ENCODE results near the gene PACSIN2. TPM values are rescaled to one million over a fixed set of nuclear protein-coding genes. Genes with fewer than 3 reads are reported as not detected.

PACSIN2 gene
- total and polyA plus RNA-seq, 10 of the 15 experiments (the other 5 are each of a cell fraction or from before 2014, with no cell fraction given), result 0.93 to 78.7 (median 46.8) TPM

DNA sequence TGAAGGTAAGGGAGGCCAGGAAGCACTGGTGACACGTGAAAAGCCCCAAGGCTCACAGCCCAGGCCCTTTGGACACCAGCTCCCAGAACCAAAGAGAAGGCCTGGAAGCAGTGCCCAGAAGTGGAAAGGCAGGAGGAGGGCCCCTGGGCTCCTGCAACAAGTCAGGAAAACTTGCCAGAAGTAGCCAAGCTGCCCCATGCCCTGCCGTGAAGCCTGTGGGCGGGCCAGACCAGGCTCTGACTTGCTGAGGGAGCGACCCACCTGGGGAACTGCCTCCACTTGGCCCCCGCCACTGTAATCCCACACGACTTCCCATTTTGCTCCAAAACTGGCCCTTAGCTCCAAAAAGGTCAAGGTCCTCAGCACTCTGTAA is 106.6 kb downstream of the PACSIN2 start:
- BruUV-seq (replicated peaks), result no TSS peak
- ATAC-seq, result no peak
- peaks cover 25 to 39% of the 10 kb centered on the region in 2 experiments; a peak in 3 of 4 replicates for H3K36me3 ChIP-seq (ENCODE audit: control insufficient read depth in 2 of 2, insufficient read depth in 2 of 2, low read length in 1 of 2)
- H2AFZ ChIP-seq (ENCODE audit: control insufficient read depth, low read depth, low read length), result no peak overlapping the region
- H3K27ac ChIP-seq (ENCODE audit: control insufficient read depth, insufficient read depth), result no peak overlapping the region
- 73% methylated on average over 6 of the region's 6 CpGs for WGBS (ENCODE audit: insufficient coverage, insufficient replicate concordance, low lambda C conversion rate, missing lambda C conversion rate)
- no peaks in the 10 kb centered on the region for H3K27me3 ChIP-seq (replicated peaks in 1 of 2; ENCODE audit: control insufficient read depth in 2 of 2, insufficient read depth in 2 of 2, low read length in 1 of 2)
- no peaks in the 10 kb centered on the region; the same call in 1 of the 2 replicates for H4K20me1 ChIP-seq (ENCODE audit: control insufficient read depth, insufficient read depth)
- H3K4me1 ChIP-seq (ENCODE audit: control insufficient read depth, insufficient read depth, low read length), result no peaks in the 10 kb centered on the region; the same call in 1 of the 2 replicates
- no peak overlapping the region for H3K4me2 ChIP-seq (ENCODE audit: control insufficient read depth, insufficient read depth)
- RAD21 ChIA-PET (ENCODE audit: unreplicated experiment), result no interaction called here
- H3K9ac ChIP-seq (ENCODE audit: control insufficient read depth, insufficient read depth, low read length), result no peak overlapping the region
- POLR2A ChIA-PET, result interaction anchor here (0.5 kb wide), 1 partner anchor 879 kb away, joined by 4 read pairs; no protein-coding TSS in a partner anchor
- CTCF ChIA-PET, result interaction anchor here (0.5 to 1.0 kb wide), 2 partner anchors 50 to 57 kb away, joined by 4 to 5 read pairs; no protein-coding TSS in a partner anchor
- H3K4me3 ChIP-seq, result no peak overlapping the region
- H3K9me3 ChIP-seq (replicated peaks; ENCODE audit: control insufficient read depth, insufficient read depth, low read length), result no peaks in the 10 kb centered on the region
- intact Hi-C loops (cut with micrococcal nuclease; ENCODE audit: unreplicated experiment), result no loop called here
- in situ Hi-C loops (cut with MboI), result no loop called here
- no peak for DNase-seq (ENCODE audit: low read depth, low spot score)
- SMC1A ChIA-PET (ENCODE audit: uncharacterized antibody, unreplicated experiment), result interaction anchor here (1.6 kb wide), 1 partner anchor 12 kb away, joined by 7 read pairs; no protein-coding TSS in a partner anchor
- peaks cover 8% of the 10 kb centered on the region for H3K79me2 ChIP-seq (ENCODE audit: control insufficient read depth, insufficient read depth, low read length)
- no peak for FAIRE-seq
- no peak for TF ChIP-seq CHD1 (IDR thresholded peaks at IDR 0.05; ENCODE audit: low read depth, low read length)
- TF ChIP-seq NR2C1 (IDR thresholded peaks at IDR 0.05), result no peak
- TF ChIP-seq CBX3 (IDR thresholded peaks at IDR 0.05; ENCODE audit: borderline replicate concordance, low read depth), result no peak
- no peak for TF ChIP-seq MTA2 (IDR thresholded peaks at IDR 0.05; ENCODE audit: low read depth)
- TF ChIP-seq SMARCA5 (IDR thresholded peaks at IDR 0.05), result no peak
- TF ChIP-seq IRF3 (IDR thresholded peaks at IDR 0.05), result no peak
- TF ChIP-seq ASH2L (IDR thresholded peaks at IDR 0.05; ENCODE audit: borderline replicate concordance, low read depth), result no peak
- no peak for TF ChIP-seq SP1 (IDR thresholded peaks at IDR 0.05; ENCODE audit: low read depth, low read length)
- TF ChIP-seq HDAC6 (IDR thresholded peaks at IDR 0.05; ENCODE audit: unreplicated experiment), result no peak
- no peak for TF ChIP-seq ZBED1 (IDR thresholded peaks at IDR 0.05; ENCODE audit: borderline replicate concordance)
- no peak for TF ChIP-seq CREB1 (IDR thresholded peaks at IDR 0.05; ENCODE audit: low read depth)
- no peak for TF ChIP-seq RELA (IDR thresholded peaks at IDR 0.05; ENCODE audit: borderline replicate concordance, partially characterized antibody)
- TF ChIP-seq CTCF (IDR thresholded peaks at IDR 0.05 in 2 of 3, conservative IDR thresholded peaks at IDR 0.05 in 1 of 3; ENCODE audit: control insufficient read depth in 2 of 3, extremely low read depth in 1 of 3, insufficient read depth in 1 of 3, low read depth in 3 of 3, low read length in 3 of 3), result no peak
- TF ChIP-seq TBL1XR1 (IDR thresholded peaks at IDR 0.05; ENCODE audit: low read depth, low read length), result no peak
- TF ChIP-seq BCL3 (IDR thresholded peaks at IDR 0.05; ENCODE audit: borderline replicate concordance, insufficient read depth, low read depth, low read length, poor library complexity, severe bottlenecking), result no peak
- TF ChIP-seq CEBPB (IDR thresholded peaks at IDR 0.05; ENCODE audit: borderline replicate concordance in 1 of 2, low read depth in 2 of 2, low read length in 2 of 2), result no peak

Measured in GM12878 (cell line).